ENCODE results near the gene ADD1. TPM values are rescaled to one million over a fixed set of nuclear protein-coding genes. Genes with fewer than 3 reads are reported as not detected.

The ADD1 gene
- total and polyA plus RNA-seq, 2 of the 13 experiments (the other 11 are each of a cell fraction or from before 2014, with no cell fraction given): 73.9 to 122 TPM

GRCh38 chr4:2843263-2843940 lies at the start of gene ADD1 (continued):
- TF ChIP-seq ZNF407 (CRISPR knock-in tag; IDR thresholded peaks at IDR 0.05; ENCODE audit: not compliant biosample characterization): peak; percentile 74
- TF ChIP-seq LBX2 (CRISPR knock-in tag; IDR thresholded peaks at IDR 0.05; ENCODE audit: borderline replicate concordance): peak; percentile 84; the same call in 1 of the 2 replicates
- TF ChIP-seq ZSCAN25 (CRISPR knock-in tag; IDR thresholded peaks at IDR 0.05): peak; percentile 67; the same call in 1 of the 2 replicates
- peak; percentile 45; the same call in 1 of the 2 replicates for TF ChIP-seq TFE3 (CRISPR knock-in tag; IDR thresholded peaks at IDR 0.05)
- peak; percentile 31; the same call in 1 of the 2 replicates for TF ChIP-seq PPARG (CRISPR knock-in tag; conservative IDR thresholded peaks at IDR 0.05)
- TF ChIP-seq ZNF557 (CRISPR knock-in tag; IDR thresholded peaks at IDR 0.05): no peak
- TF ChIP-seq ZC3H4 (CRISPR knock-in tag; IDR thresholded peaks at IDR 0.05; ENCODE audit: borderline replicate concordance): no peak
- TF ChIP-seq NR1H2 (CRISPR knock-in tag; IDR thresholded peaks at IDR 0.05; ENCODE audit: borderline replicate concordance, low read depth): peak; percentile 59; the same call in 1 of the 2 replicates
- TF ChIP-seq NCOA1 (CRISPR knock-in tag; IDR thresholded peaks at IDR 0.05): no peak
- TF ChIP-seq ZNF800 (CRISPR knock-in tag; IDR thresholded peaks at IDR 0.05): no peak
- no peak for TF ChIP-seq ZNF160 (CRISPR knock-in tag; IDR thresholded peaks at IDR 0.05)
- TF ChIP-seq TEAD3 (CRISPR knock-in tag; optimal IDR thresholded peaks at IDR 0.05; ENCODE audit: borderline replicate concordance): no peak
- TF ChIP-seq IRF2 (CRISPR knock-in tag; IDR thresholded peaks at IDR 0.05): no peak
- peak; percentile 64; the same call in 1 of the 2 replicates for TF ChIP-seq ZNF776 (CRISPR knock-in tag; IDR thresholded peaks at IDR 0.05)
- TF ChIP-seq HDAC2 (CRISPR knock-in tag; IDR thresholded peaks at IDR 0.05): peak; percentile 20; the same call in 1 of the 2 replicates
- peak; percentile 60; the same call in 1 of the 2 replicates for TF ChIP-seq YEATS4 (CRISPR knock-in tag; IDR thresholded peaks at IDR 0.05; ENCODE audit: borderline replicate concordance)
